GM19043 (cell line): ENCODE results near the gene OR4L1.
"Not testable (repeated sequence)": the region's sequence is repeated elsewhere in the genome, so short reads cannot be mapped to it uniquely, and the experiment has no call there.

Experiments used
- ATAC-seq: cut with Tn5 transposase; IDR thresholded peaks from one replicate; pipeline ENCODE4 v1.9.1; 2021; ENCODE audit warnings: low read depth; ENCODE audit not compliant: unreplicated experiment

The OR4L1 gene, protein sequence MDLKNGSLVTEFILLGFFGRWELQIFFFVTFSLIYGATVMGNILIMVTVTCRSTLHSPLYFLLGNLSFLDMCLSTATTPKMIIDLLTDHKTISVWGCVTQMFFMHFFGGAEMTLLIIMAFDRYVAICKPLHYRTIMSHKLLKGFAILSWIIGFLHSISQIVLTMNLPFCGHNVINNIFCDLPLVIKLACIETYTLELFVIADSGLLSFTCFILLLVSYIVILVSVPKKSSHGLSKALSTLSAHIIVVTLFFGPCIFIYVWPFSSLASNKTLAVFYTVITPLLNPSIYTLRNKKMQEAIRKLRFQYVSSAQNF

DNA sequence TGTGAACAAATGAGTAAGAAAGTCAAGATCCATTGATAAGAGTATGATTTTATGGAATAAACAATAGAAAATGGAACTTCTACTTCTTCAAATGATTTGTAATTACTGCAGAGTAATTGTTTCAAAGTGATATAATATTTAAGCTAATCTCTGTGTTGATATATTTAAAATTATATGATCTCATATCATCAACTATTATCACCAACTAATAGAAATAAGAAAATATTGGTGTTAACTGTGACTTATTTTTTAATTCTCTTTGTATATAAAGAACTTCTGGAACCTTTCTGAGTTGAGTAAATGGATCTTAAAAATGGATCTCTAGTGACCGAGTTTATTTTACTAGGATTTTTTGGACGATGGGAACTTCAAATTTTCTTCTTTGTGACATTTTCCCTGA is at the start of gene OR4L1:
Gene OR4L1, plus strand, starts transcription at position 301 of the 400 bp plus-strand sequence. Its CDS starts 0 bp downstream, at position 301.
- ATAC-seq: no peak

DNA sequence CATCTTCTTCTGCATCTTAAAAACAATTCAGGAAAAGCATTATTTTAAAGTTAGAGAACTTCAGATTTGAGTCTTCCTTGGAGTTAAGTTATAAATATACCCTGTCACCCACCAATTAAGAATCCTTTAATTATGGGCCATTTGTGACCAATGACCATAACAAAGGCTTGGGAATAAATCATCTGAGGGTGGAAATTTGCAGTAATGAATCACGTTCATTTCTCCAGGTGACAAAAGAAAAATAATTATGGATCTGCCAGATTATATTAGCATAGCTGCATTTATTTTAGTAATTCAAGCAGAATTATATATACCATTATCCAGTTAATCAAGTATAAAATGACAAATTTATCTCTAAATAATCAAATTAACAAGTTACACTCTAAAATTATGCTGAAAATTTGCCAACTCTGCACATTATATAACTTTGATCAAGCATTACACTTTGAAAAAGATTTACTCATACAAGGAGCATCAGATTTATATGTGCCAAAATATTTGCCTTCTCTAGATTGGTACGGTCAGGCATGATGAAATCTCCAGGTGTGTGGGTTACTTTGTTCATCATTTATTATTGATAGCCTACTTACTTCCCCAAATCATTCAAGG is 40.5 kb upstream of the OR4L1 start, which contains the start of gene OR4K14:
Gene OR4K14, minus strand, starts transcription at position 51 of the 609 bp plus-strand sequence. CDS start 4,114 bp downstream, outside the sequence.
- ATAC-seq: no peak

- no peak for ATAC-seq
Measured at GRCh38 chr14:20031058-20031457, 28.8 kb upstream of the OR4L1 start.

GRCh38 chr14:20035449-20035848 is 24.4 kb upstream of the OR4L1 start:
- no peak for ATAC-seq

GRCh38 chr14:20035938-20036337 is 23.9 kb upstream of the OR4L1 start, which contains the start of gene OR4K13:
Gene OR4K13, minus strand, starts transcription at chr14:20036038. Its CDS starts 1,280 bp downstream, at chr14:20034758.
- ATAC-seq: no peak

- no peak for ATAC-seq
Measured at GRCh38 chr14:20044243-20044642, 15.6 kb upstream of the OR4L1 start.

DNA sequence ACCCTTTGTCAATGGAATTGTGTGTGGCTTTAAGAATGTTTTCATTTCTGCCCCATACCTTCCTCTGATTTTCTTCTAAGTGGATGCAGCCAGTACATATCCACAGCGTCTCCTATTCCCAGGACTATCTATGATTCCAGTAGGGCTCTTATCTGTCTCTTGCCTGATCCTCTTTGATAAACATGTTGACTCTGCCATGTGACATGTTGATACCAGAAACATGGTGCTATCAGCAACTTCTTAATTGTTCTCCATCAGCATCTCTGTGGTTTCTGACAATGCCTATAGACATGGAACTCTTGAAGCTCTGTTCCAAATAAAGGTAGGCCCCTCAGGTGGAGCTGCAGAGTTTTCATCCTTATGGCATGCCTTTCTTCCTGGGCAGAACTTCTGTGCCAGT is 11.6 kb upstream of the OR4L1 start:
- ATAC-seq: no peak

- no peak for ATAC-seq
Measured at GRCh38 chr14:20092050-20092449, 32.2 kb downstream of the OR4L1 start.

- ATAC-seq: no peak
Measured at GRCh38 chr14:20093442-20093841, 33.6 kb downstream of the OR4L1 start.

DNA sequence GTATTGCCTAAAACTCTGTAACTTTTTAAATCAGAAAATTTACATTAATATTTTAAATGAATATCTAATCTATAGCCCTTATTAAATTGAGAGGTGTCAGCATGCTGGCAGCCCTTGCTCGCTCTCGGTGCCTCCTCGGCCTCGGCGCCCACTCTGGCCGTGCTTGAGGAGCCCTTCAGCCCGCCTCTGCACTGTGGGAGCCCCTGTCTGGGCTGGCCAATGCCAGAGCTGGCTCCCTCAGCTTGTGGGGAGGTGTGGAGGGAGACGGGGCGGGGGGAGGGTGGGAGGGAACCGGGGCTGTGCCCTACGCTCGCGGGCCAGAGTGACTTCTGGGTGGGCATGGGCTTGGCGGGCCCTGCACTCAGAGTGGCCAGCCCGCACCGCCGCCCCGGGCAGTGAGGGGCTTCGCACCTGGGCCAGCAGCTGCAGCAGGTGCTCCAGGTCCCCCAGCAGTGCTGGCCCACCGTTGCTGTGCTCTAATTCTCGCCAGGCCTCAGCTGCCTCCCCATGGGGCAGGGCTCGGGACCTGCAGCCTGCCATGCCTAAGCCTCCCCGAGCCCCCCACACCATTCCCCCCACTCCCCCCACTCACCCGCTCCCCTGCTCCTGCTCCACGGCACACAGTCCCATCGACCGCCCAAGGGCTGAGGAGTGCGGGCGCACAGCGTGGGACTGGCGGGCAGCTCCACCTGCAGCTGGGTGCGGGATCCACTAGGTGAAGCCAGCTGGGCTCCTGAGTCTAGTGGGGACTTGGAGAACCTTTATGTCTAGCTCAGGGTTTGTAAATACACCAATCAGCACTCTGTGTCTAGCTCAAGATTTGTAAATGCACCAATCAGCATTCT is 39.3 kb downstream of the OR4L1 start:
- not testable (repeated sequence) for ATAC-seq

GRCh38 chr14:20110438-20110837 is 50.6 kb downstream of the OR4L1 start, which contains the start of gene OR4K17:
Gene OR4K17, plus strand, starts transcription at chr14:20110739. Its CDS starts 6,761 bp downstream, at chr14:20117500.
- no peak for ATAC-seq
